Neuron (in vitro differentiated cells): ENCODE results near the gene CTTN.
"Not testable (repeated sequence)": the region's sequence is repeated elsewhere in the genome, so short reads cannot be mapped to it uniquely, and the experiment has no call there.

ENCODE experiments used
- H2AFZ ChIP-seq: one replicate; pipeline ENCODE4 v1.6.1; 2013; ENCODE audit warnings: low read depth, mild to moderate bottlenecking, inconsistent platforms, low read length, moderate library complexity
- H3K27me3 ChIP-seq: one replicate; pipeline ENCODE4 v1.6.1; 2013; ENCODE audit warnings: low read length; ENCODE audit not compliant: insufficient read depth
- H3K36me3 ChIP-seq: one replicate; pipeline ENCODE4 v1.6.1; 2013; ENCODE audit warnings: low read length; ENCODE audit not compliant: insufficient read depth
- H3K4me1 ChIP-seq: one replicate; pipeline ENCODE4 v1.6.1; 2013; ENCODE audit warnings: low read length; ENCODE audit not compliant: insufficient read depth
- H3K4me3 ChIP-seq: 2 replicates; pipeline ENCODE4 v1.5.1; 2013; ENCODE audit warnings: mild to moderate bottlenecking, low read length, moderate library complexity
- H3K9me3 ChIP-seq: one replicate; pipeline ENCODE4 v1.6.1; 2013; ENCODE audit warnings: low read length

CTTN gene

DNA sequence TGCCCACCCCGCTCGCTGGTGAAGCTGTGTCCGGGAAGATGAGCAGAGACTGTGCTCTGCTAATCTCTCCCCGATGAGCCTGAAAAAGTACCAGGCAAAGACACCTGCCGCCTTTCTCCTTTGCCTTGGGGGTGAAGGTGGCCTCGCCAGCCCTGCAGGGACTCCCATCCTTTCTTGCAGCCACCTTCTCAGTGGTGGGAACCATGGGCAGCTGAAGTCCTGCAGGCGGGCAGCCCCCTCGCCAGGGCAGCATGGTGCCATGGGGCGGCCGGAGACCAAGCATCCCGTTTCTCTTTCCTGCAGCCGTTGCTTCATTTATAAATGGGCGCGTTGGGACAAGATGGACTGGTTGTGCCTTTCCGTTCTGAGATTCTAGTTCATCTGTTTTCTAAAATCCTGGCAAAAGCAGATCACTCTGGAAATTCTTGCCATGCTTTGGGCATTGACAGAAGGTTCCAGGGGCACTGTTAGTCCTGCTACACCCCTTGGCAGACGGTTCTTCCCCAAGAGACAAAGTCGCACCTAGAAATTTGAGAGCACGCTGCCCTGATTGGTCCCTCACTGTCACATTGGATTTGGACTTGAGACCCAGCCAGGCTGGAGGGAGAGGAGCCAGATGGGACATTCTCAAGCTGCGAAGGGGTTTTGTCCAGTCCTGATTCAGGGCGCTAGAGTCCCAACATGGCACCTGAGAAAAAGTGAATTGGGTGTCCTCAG lies 7.5 kb downstream of the CTTN start:
- no peaks in the 10 kb centered on the region for H3K27me3 ChIP-seq
- no peaks in the 10 kb centered on the region for H3K9me3 ChIP-seq
- H2AFZ ChIP-seq: no peak overlapping the region
- H3K36me3 ChIP-seq: peaks cover 55% of the 10 kb centered on the region
- peaks cover 5% of the 10 kb centered on the region for H3K4me1 ChIP-seq
- H3K4me3 ChIP-seq: no peak overlapping the region

DNA sequence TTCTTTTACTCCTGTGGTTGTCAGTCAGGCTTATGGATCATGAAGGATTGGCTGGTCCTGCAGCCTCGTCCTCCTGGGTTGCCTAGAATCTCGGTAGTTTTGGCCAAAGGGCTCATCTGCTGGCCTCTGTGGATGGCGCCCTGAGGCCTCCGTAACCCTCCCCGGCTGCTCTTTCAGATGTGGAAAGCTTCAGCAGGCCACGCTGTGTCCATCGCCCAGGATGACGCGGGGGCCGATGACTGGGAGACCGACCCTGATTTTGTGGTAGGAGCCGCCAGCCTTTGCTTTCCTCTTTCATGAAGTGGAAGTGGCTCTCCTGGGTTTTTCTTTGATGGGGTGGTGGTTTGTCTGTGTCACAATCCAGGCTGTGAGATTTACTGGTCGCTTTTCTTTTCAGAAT lies 8.8 kb downstream of the CTTN start:
- Histone ChIP-seq H3K36me3 (peaks cover 63% of the 10 kb centered on the region), H2AFZ (no peak overlapping the region)

DNA sequence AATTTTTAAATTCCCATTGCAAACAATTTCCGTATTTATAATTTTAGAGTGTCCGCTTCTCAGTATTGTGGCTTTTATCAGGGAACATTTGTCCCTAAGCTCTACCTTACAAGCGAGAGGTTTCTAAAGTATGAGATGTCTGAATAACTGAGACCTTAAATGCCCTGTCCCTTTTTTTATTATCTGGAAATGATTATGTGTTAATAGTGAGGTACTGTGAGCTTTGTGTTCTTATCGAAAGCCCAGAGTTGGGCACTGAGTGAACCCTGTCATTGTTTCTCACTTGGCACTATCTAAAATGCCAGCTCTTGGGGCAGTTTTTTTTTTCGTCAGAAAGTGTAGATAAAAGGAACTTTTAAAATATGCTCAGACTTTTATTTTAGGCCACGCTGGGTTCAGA lies 9.5 kb downstream of the CTTN start:
- Histone ChIP-seq H3K36me3 (peaks cover 70% of the 10 kb centered on the region), H2AFZ (no peak overlapping the region), H3K9me3 (no peaks in the 10 kb centered on the region), H3K4me3 (no peak overlapping the region), H3K27me3 (no peaks in the 10 kb centered on the region), H3K4me1 (peaks cover 5% of the 10 kb centered on the region)

More for the DNA sequence above, 8.8 kb downstream of the CTTN start:
- H3K4me3 ChIP-seq: no peak overlapping the region
- no peaks in the 10 kb centered on the region for H3K27me3 ChIP-seq
- H3K9me3 ChIP-seq: no peaks in the 10 kb centered on the region
- peaks cover 5% of the 10 kb centered on the region for H3K4me1 ChIP-seq

DNA sequence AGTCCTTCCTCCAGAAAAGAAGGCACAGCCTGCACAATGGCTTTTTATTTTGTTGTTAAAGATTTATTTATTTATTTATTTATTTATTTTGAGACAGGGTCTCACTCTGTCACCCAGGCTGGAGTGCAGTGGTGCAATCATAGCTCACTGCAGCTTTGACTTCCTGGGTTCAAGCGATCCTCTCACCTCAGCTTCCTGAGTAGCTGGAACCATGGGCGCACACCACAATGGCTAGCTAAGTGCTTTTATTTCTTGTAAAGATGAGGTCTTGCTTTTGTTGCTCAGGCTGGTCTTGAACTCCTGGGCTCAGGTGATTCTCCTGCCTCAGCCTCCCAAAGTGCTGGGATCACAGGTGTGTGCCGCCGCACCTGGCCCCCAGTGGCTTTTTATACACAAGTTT lies 10.0 kb downstream of the CTTN start:
- H3K27me3 ChIP-seq, H3K9me3 ChIP-seq, H2AFZ ChIP-seq, H3K4me1 ChIP-seq, H3K4me3 ChIP-seq: not testable (repeated sequence)
- H3K36me3 ChIP-seq: peaks cover 75% of the 10 kb centered on the region

DNA sequence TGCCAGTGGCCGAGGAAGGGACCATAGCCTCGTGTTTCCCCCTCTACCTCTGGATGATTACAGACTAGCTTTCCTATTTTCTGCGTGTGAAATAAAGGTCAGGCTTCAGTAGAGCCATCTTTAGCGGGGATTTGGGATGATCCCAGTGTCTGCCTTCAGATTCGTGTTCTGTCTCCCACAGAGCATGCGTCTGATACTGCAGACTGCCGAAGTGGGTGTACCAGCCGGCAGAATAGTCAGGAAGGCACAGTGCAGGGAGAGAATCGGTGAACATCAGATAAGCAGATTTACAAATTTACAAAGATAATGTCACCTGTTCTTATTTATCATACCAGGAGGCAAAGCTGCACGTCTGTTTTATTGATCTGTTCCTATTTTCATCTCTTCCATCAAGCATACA lies 11.1 kb downstream of the CTTN start:
- Histone ChIP-seq H2AFZ (no peak overlapping the region), H3K9me3 (no peaks in the 10 kb centered on the region), H3K4me3 (no peak overlapping the region), H3K4me1 (no peaks in the 10 kb centered on the region), H3K36me3 (peaks cover 84% of the 10 kb centered on the region), H3K27me3 (no peaks in the 10 kb centered on the region)

DNA sequence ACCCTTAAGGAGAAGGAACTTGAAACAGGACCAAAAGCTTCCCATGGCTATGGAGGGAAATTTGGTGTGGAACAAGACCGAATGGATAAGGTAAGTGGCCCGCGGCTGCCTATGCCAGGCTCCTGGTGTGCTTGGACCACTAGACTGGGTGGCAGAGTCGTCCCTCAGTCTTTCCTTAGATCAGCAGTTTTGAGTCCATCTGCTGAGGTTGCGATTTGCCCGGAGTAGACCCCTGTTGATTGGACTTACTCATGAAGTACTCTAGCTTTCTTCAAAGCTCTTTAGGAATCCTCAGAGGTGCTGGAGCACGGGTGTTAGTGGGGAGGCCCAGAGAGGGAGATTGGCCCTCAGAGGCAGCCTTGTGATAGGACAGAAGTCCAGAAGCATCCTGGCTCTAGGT lies 11.5 kb downstream of the CTTN start:
- H3K4me1 ChIP-seq: no peaks in the 10 kb centered on the region
- H3K4me3 ChIP-seq: no peak overlapping the region
- H3K27me3 ChIP-seq: no peaks in the 10 kb centered on the region
- no peaks in the 10 kb centered on the region for H3K9me3 ChIP-seq
- H2AFZ ChIP-seq: no peak overlapping the region
- H3K36me3 ChIP-seq: peaks cover 87% of the 10 kb centered on the region

DNA sequence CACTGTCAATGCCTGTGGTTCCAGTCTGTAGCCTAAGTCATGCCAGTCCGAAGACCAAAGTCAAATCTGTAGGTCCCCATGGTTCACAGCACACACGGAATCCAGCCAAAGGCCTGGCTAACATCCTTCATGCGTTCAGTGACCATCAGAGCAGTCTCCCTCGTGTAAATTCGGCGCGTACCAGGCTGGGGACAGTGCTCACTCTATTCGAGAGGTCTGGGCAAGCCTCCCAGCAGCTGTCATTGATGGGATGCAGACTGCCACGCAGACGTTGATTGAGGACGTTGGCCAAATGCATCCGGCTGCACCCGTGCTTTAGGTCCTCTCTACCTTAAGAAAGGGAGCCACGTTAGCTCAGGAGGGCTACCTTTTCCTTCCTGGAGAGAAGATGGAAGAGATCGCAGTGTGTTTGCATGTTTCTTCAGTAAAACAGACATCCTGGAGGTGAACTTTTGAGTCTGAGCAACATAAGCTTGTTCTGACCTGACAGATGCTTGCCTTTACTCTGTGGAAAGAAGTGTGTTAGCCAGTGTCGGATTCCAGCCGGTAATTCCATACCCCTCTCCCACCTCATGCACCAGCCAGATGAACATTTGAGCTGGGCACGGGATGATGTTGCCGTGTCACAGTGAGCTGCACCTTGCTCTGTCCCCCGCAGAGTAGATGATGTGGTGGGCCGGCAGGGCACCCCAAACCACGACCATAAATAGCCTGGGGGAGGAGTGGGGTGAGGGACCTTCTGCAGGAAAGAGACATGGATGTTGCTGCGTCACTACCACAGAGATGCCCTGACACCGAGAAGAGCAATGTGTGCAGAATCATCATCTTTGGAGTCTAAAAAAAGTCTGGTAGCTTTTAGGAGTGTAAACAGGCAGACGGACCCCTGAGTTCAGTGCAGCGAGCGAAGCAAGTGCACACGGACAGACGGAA lies 12.2 kb downstream of the CTTN start:
- Histone ChIP-seq H2AFZ (no peak overlapping the region), H3K4me1 (no peaks in the 10 kb centered on the region), H3K36me3 (peaks cover 87% of the 10 kb centered on the region), H3K27me3 (no peaks in the 10 kb centered on the region), H3K9me3 (no peaks in the 10 kb centered on the region), H3K4me3 (no peak overlapping the region)

DNA sequence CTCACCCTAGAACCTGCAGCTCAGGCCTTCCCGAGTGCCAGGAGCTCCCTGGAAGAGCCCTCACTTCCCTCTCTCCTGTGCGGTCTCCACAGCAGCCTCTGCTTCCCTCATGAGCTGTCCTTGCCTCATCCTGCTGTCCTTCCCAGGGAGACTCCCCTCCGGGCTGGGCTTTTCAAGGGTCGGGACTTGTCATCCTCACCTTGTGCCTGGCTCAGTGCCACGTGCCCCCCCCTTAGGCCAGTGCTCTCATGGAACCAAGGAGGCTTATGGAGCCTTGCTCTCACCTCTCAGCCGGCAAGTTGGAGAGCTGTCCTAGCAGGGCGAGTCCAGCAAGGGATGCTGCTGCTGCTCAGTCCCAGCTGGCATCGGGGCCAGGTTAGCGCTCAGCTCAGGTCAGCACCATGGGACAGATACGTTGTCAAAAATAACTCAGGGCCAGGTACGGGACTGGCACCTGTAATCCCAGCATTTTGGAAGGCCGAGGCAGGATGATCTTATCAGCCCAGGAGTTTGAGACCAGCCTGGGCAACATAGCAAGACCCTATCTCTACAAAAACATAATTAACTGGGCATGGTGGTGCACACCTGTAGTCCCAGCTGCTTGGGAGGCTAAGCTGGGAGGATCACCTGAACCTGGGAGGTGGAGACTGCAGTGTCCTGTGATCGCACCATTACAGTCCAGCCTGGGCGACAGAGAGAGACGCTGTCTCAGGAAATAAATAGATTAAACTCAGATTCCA lies 13.6 kb downstream of the CTTN start:
- no peaks in the 10 kb centered on the region for H3K4me1 ChIP-seq
- H2AFZ ChIP-seq: no peak overlapping the region

DNA sequence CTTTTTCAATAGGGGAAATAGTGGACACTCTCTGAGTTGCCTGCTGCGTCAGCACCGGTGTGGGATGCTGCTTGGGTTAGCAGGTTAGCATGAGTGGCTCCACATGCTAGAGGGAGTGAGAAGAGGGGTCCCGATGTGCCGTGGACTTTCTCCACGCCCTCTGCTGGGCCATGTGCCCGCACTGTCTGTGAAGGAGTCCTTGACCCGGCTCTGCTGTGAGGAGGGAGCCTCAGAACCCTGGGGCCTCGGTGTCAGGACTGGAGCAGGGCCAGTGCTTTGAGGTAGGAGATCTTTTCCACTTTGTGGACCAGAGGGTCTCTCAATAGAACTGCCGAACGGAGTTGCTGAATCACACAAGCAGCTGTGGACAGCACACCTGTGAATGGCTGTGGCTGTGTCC lies 14.8 kb downstream of the CTTN start:
- H3K4me1 ChIP-seq: no peaks in the 10 kb centered on the region
- no peaks in the 10 kb centered on the region for H3K9me3 ChIP-seq
- no peak overlapping the region for H3K4me3 ChIP-seq
- peaks cover 85% of the 10 kb centered on the region for H3K36me3 ChIP-seq
- no peak overlapping the region for H2AFZ ChIP-seq
- no peaks in the 10 kb centered on the region for H3K27me3 ChIP-seq

More for the DNA sequence above, 13.6 kb downstream of the CTTN start:
- Histone ChIP-seq H3K27me3 (no peaks in the 10 kb centered on the region), H3K36me3 (peaks cover 90% of the 10 kb centered on the region), H3K9me3 (no peaks in the 10 kb centered on the region), H3K4me3 (no peak overlapping the region)

DNA sequence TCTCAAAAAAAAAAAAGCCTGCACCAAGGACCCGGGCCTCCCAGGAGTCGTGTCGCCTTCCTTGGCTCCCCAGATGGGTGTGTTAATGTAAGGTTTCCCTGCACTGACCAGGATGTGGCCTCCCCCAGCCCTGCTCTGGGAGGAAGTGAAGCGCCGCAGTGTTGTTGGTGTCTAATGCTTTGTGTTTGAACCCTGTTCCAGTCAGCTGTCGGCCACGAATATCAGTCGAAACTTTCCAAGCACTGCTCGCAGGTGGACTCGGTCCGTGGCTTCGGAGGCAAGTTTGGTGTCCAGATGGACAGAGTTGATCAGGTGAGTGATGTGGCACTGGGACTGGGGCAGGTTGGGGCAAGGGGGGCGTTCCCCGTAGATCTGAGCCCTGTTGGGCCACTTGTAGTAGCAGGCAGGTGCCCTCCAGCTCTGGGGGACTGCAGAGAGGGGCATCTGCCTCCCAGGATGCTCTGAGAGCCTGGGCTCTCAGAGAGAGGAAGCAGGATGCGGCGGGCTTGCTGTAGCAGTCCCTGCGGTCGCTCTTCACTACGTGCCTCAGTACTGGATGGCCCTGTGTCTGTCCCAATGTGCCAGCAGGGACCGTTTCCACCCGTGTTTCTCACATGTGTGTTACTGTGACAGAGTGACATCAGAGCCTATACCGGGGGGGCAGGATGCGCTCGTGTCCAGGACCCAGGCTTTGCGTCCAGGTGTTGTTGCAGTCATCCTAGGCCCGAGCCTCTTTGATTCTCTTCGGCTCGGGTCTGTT lies 16.2 kb downstream of the CTTN start:
- H3K27me3 ChIP-seq: no peaks in the 10 kb centered on the region
- H3K4me3 ChIP-seq: no peak overlapping the region
- no peak overlapping the region for H2AFZ ChIP-seq
- peaks cover 80% of the 10 kb centered on the region for H3K36me3 ChIP-seq
- H3K4me1 ChIP-seq: no peaks in the 10 kb centered on the region
- no peaks in the 10 kb centered on the region for H3K9me3 ChIP-seq

DNA sequence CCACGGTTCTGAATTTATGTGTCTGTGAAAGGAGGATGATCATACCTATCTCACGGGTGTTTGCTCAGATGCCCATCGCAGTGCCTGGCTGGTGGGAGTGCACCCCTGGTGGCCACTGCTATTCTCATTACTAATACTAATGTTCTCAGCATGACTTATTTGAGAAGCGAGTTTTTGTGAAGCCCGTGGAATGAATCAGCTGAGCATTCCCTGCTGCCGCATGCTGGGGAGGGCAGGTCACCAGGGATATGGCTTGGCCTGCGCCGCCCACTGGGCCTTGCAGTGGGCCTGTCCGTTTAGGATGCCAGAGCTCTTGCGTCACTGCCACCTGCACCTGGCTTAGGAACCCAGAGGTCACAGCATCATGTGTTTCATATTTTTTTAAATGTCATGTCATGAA lies 16.9 kb downstream of the CTTN start:
- Histone ChIP-seq H2AFZ (no peak overlapping the region), H3K4me1 (no peaks in the 10 kb centered on the region), H3K9me3 (no peaks in the 10 kb centered on the region), H3K36me3 (peaks cover 80% of the 10 kb centered on the region), H3K27me3 (no peaks in the 10 kb centered on the region), H3K4me3 (no peak overlapping the region)

DNA sequence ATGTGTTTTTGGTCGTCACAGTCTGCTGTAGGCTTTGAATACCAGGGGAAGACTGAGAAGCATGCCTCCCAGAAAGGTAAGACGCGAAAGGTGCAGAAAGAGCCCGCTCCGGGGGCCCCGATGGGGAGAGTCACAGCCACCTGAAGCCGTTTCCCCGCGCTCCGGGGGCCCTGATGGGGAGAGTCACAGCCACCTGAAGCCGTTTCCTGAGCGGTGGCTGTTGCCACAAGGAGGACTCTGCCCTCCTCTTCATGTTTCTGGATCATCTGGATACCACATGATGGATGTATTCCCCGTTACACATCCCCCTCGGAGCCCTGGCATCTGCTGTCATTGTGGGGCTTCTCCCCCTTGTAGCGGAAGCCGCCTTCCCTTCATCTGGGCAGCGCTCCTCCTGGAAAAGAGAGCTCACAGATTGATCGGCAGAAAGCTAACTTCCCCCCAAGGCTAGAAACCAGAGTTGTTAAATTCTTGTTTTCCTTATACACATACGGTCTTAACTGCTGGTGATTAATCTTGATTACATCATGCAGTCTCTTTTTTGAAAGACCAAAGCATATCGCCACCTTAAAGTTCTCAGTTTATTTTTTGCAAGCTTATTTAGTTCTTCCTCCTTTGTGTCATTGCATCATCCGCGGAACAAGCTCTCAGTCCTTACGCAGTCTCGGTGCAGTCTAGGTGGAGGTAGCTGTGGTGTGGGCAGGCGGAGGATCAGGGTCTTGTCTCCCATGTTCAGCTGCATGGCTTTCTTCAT lies 17.5 kb downstream of the CTTN start:
- H3K4me3 ChIP-seq: no peak overlapping the region
- H3K9me3 ChIP-seq: no peaks in the 10 kb centered on the region
- H3K27me3 ChIP-seq: no peaks in the 10 kb centered on the region
- no peak overlapping the region for H2AFZ ChIP-seq
- H3K36me3 ChIP-seq: peaks cover 78% of the 10 kb centered on the region
- H3K4me1 ChIP-seq: no peaks in the 10 kb centered on the region
